ENCODE data around the gene GGNBP2. TPM values are rescaled to one million over a fixed set of nuclear protein-coding genes. Genes with fewer than 3 reads are reported as not detected.

The GGNBP2 gene
- total and polyA plus RNA-seq, 8 donors = 15.8 to 161 (median 39.5) TPM

- Histone ChIP-seq H3K27me3 (no peaks in the 10 kb centered on the region), H3K4me1 (peaks cover 17 to 33% (median 23%) of the 10 kb centered on the region in 4 donors), H3K4me3 (peak overlapping the region; percentile 83 to 92 (median 90)), H3K27ac (no peak overlapping the region), H3K9me3 (no peaks in the 10 kb centered on the region), H3K36me3 (peaks cover 11 to 31% (median 25%) of the 10 kb centered on the region in 4 donors)
- no peak for TF ChIP-seq POLR2AphosphoS5 (IDR thresholded peaks at IDR 0.05)
- no peak for TF ChIP-seq EP300 (IDR thresholded peaks at IDR 0.05)
- no peak for TF ChIP-seq POLR2A (IDR thresholded peaks at IDR 0.05)
- TF ChIP-seq, protein P1, sequence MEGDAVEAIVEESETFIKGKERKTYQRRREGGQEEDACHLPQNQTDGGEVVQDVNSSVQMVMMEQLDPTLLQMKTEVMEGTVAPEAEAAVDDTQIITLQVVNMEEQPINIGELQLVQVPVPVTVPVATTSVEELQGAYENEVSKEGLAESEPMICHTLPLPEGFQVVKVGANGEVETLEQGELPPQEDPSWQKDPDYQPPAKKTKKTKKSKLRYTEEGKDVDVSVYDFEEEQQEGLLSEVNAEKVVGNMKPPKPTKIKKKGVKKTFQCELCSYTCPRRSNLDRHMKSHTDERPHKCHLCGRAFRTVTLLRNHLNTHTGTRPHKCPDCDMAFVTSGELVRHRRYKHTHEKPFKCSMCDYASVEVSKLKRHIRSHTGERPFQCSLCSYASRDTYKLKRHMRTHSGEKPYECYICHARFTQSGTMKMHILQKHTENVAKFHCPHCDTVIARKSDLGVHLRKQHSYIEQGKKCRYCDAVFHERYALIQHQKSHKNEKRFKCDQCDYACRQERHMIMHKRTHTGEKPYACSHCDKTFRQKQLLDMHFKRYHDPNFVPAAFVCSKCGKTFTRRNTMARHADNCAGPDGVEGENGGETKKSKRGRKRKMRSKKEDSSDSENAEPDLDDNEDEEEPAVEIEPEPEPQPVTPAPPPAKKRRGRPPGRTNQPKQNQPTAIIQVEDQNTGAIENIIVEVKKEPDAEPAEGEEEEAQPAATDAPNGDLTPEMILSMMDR (IDR thresholded peaks at IDR 0.05) = no peak
- 14 to 33% (median 27%) methylated on average over 4 of the region's 4 CpGs for WGBS, 5 donors
- DNase-seq = peak in 1 of 2 donors; percentile 71
- intact Hi-C loops (cut with DNase I; ENCODE audit: low total_unique reads) = no loop called here
Observed at GRCh38 chr17:36592716-36593321, 48.1 kb downstream of the GGNBP2 start.

DNA sequence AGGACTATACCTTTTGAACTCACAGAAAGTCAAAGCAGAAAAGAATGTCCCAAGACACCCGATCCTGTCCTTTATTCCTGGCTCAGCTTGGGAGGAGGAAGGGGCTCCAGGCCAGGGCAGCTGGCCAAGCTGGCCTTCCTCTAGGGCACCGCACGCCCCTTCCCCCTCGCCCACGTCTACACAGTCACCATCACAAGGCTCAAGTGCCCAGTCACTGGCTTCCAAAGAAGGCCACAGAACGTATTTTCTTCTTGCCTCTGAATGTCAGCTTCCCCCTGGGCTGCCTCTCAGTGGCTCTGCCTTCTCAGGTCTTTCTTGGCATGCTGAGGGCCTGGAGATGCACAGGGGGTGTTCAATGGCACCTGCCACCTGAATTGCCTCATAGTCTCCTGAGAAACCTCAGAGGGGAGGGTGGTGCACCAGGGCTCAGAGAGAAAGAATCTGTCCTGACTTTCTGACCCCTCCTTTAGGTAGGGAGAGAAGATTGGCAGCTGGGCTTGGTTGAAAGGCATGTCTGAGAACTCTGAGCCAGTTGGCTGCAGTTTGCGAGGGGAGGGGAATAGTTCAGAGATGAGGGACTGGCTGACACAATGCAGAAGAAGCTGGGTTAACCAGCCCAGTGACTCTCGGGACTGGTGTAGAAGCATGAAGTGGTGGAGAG, 49.1 kb downstream of the GGNBP2 start:
- intact Hi-C loops (cut with DNase I; ENCODE audit: low total_unique reads) = no loop called here
- peaks cover 17 to 33% (median 23%) of the 10 kb centered on the region in 4 donors for H3K4me1 ChIP-seq

DNA sequence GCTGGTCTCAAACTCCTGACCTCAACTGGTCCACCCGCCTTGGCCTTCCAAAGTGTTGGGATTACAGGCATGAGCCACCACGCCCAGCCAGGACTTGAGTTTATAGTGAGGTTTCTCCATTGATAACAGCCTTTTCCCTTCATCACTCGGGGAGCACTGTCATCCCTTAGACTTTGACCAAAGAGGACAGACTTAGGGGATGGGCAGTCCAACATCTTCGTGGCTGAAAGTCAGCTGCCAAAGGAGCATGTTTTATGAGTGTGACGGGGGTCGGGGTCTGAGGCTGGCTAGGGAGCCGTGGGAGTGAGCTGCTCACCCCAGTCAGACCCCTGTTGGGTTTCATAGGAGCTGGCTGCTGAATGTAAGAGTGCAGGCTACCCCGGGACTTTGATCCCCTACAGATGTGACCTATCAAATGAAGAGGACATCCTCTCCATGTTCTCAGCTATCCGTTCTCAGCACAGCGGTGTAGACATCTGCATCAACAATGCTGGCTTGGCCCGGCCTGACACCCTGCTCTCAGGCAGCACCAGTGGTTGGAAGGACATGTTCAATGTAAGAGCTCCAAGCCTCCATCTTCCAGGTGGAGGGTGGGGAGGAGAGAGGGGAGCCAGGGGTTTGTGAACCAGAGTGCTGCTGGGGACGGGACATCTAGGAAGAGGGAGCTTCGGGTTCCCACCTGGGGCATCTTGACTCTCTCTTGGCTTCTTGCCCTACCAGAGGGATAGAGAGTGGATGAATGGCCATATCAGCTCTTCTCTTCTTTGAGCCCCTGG, 50.1 kb downstream of the GGNBP2 start:
- Histone ChIP-seq H3K4me3 (no peak overlapping the region), H3K36me3 (peaks cover 0 to 12% (median 5%) of the 10 kb centered on the region in 4 donors), H3K27ac (no peak overlapping the region), H3K4me1 (peaks cover 17 to 30% (median 23%) of the 10 kb centered on the region in 4 donors), H3K9me3 (no peaks in the 10 kb centered on the region), H3K27me3 (no peaks in the 10 kb centered on the region)
- DNase-seq = no peak
- 68 to 85% (median 83%) methylated on average over 12 to 13 of the region's 13 CpGs for WGBS, 5 donors
- TF ChIP-seq EP300 (IDR thresholded peaks at IDR 0.05) (no peak), POLR2A (IDR thresholded peaks at IDR 0.05) (no peak), POLR2AphosphoS5 (IDR thresholded peaks at IDR 0.05) (no peak)
- TF ChIP-seq, protein P1 (IDR thresholded peaks at IDR 0.05) = no peak
- intact Hi-C loops (cut with DNase I; ENCODE audit: low total_unique reads) = no loop called here

More for the DNA sequence above, 49.1 kb downstream of the GGNBP2 start:
- Histone ChIP-seq H3K27me3 (no peaks in the 10 kb centered on the region), H3K4me3 (no peak overlapping the region), H3K9me3 (no peaks in the 10 kb centered on the region), H3K27ac (no peak overlapping the region), H3K36me3 (peaks cover 7 to 21% (median 15%) of the 10 kb centered on the region in 4 donors)
- peak in 1 of 2 donors; percentile 51 for DNase-seq
- 68 to 82% (median 77%) methylated on average over 8 of the region's 8 CpGs for WGBS, 5 donors
- TF ChIP-seq EP300 (IDR thresholded peaks at IDR 0.05) = no peak
- TF ChIP-seq POLR2AphosphoS5 (IDR thresholded peaks at IDR 0.05) = no peak
- TF ChIP-seq, protein P1 (IDR thresholded peaks at IDR 0.05) = no peak
- TF ChIP-seq POLR2A (IDR thresholded peaks at IDR 0.05) = no peak

DNA sequence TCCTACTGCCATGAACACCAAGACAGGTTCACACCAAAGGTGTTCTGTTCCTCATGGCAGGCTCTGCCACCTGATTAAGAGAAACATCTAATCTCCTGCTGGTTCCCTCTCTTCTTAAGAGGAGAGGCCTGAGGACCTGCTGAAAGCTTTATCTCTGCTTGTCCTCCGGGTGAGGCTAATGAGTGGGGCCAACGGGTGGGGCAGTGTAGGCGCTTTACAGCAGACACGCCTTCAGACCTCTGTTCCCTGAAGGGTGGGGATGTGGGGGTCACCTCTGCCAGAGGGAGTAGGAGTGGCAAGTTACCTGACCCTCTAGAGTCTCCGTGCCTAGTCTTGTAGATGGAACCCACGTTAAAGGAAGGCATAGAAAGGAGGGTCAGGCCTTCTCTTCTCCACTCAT, 52.5 kb downstream of the GGNBP2 start:
- Histone ChIP-seq H3K27ac (no peak overlapping the region), H3K9me3 (no peaks in the 10 kb centered on the region), H3K36me3 (no peaks in the 10 kb centered on the region), H3K4me3 (no peak overlapping the region), H3K27me3 (no peaks in the 10 kb centered on the region), H3K4me1 (peaks cover 17 to 31% (median 28%) of the 10 kb centered on the region in 4 donors)
- 52 to 72% (median 58%) methylated on average over 6 of the region's 6 CpGs for WGBS, 5 donors
- intact Hi-C loops (cut with DNase I; ENCODE audit: low total_unique reads) = no loop called here
- peak in 1 of 2 donors; percentile 65 for DNase-seq
- TF ChIP-seq, protein P1 (IDR thresholded peaks at IDR 0.05) = no peak
- TF ChIP-seq EP300 (IDR thresholded peaks at IDR 0.05) = no peak
- TF ChIP-seq POLR2A (IDR thresholded peaks at IDR 0.05) = no peak
- TF ChIP-seq POLR2AphosphoS5 (IDR thresholded peaks at IDR 0.05) = no peak

All from stomach (tissue), 9 donors.